Ishikawa (cell line): Measurements from ENCODE around the gene TMEM92.

Experiments
- CEBPB ChIP-seq: IDR thresholded peaks from 2 replicates; pipeline ENCODE4 v1.6.1; 2012
- CREB1 ChIP-seq: IDR thresholded peaks from 2 replicates; pipeline ENCODE4 v1.6.1; 2012; ENCODE audit warnings: low read depth
- EGR1 ChIP-seq: IDR thresholded peaks from 2 replicates; pipeline ENCODE4 v1.6.1; 2012
- EP300 ChIP-seq: IDR thresholded peaks from 2 replicates; pipeline ENCODE4 v1.6.1; 2012; ENCODE audit warnings: borderline replicate concordance
- FOXM1 ChIP-seq: IDR thresholded peaks from 2 replicates; pipeline ENCODE4 v1.6.1; 2012; ENCODE audit warnings: low read depth, borderline replicate concordance
- NFIC ChIP-seq: IDR thresholded peaks from 2 replicates; pipeline ENCODE4 v1.6.1; 2012
- RAD21 ChIP-seq: IDR thresholded peaks from 2 replicates; pipeline ENCODE4 v1.6.1; 2012; ENCODE audit warnings: low read depth
- REST ChIP-seq: IDR thresholded peaks from 2 replicates; pipeline ENCODE4 v1.6.1; 2012; ENCODE audit warnings: low read depth, mild to moderate bottlenecking
- TAF1 ChIP-seq: IDR thresholded peaks from 2 replicates; pipeline ENCODE4 v1.6.1; 2012; ENCODE audit warnings: low read depth, mild to moderate bottlenecking
- TCF12 ChIP-seq: IDR thresholded peaks from 2 replicates; pipeline ENCODE4 v1.6.1; 2012; ENCODE audit warnings: low read depth
- USF1 ChIP-seq: IDR thresholded peaks from 2 replicates; pipeline ENCODE4 v1.6.1; 2012
- YY1 ChIP-seq: IDR thresholded peaks from 2 replicates; pipeline ENCODE4 v1.6.1; 2012; ENCODE audit warnings: low read depth
- ZBTB7A ChIP-seq: IDR thresholded peaks from 2 replicates; pipeline ENCODE4 v1.6.1; 2012; ENCODE audit warnings: low read depth

- TF ChIP-seq EP300 (no peak; the same call in 1 of the 2 replicates), TCF12 (no peak), ZBTB7A (0 out of 2 replicates have a peak, but pooled peaks have one; percentile 37), REST (no peak), CREB1 (no peak), YY1 (no peak), TAF1 (no peak), CEBPB (no peak), NFIC (peak; percentile 61; the same call in 1 of the 2 replicates), FOXM1 (no peak), USF1 (no peak), EGR1 (no peak), RAD21 (no peak)
These were observed 4.9 kb downstream of the TMEM92 start for GRCh38 chr17:50279181-50279526.
